RWPE1 (cell line): ENCODE data around the gene SET.

Experiments used
- CTCF ChIA-PET: fragments of 350-600 bp; sonication (Branson Sonifier 250); formaldehyde crosslinking; extraction: SDS; loops from one replicate; lab custom pipeline; 2021; lab: Yijun Ruan, JAX
- POLR2A ChIA-PET: fragments of 400-600 bp; formaldehyde crosslinking; extraction: SDS; loops from one replicate; lab custom pipeline; 2020; ENCODE audit warnings: antibody characterized with exemption; ENCODE audit not compliant: low non-redundant PET; lab: Yijun Ruan, JAX
- DNase-seq: peaks from one replicate; pipeline ENCODE4 v3.0.0; 2012; ENCODE audit warnings: low spot score
- H3K27ac ChIP-seq: fragments of 450-650 bp; 2 replicates; pipeline ENCODE4 v1.5.1; 2017
- CTCF ChIP-seq: fragments of 450-650 bp; conservative IDR thresholded peaks from 2 replicates; pipeline ENCODE4 v1.5.1; 2017; ENCODE audit warnings: low read depth, mild to moderate bottlenecking

The SET gene

GRCh38 chr9:128706671-128707381 lies 17.8 kb downstream of the SET start:
- POLR2A ChIA-PET, result interaction anchor here (1.1 kb wide), 1 partner anchor 17 kb away, joined by 4 read pairs; the partner anchor contains the start of gene ZDHHC12
- DNase-seq, result no peak
- peak overlapping the region; percentile 81 for H3K27ac ChIP-seq
- no peak for TF ChIP-seq CTCF
- CTCF ChIA-PET, result interaction anchor here (0.6 to 1.1 kb wide), 4 partner anchors 27 to 53 kb away, joined by 3 to 8 read pairs (median 4); no protein-coding TSS in a partner anchor

- peak overlapping the region; percentile 81 for H3K27ac ChIP-seq
- POLR2A ChIA-PET, result interaction anchor here (0.7 kb wide), 1 partner anchor 23 kb away, joined by 3 read pairs; no protein-coding TSS in a partner anchor
- TF ChIP-seq CTCF, result no peak
- CTCF ChIA-PET, result interaction anchor here (1.1 kb wide), 1 partner anchor 26 kb away, joined by 3 read pairs; no protein-coding TSS in a partner anchor
- no peak for DNase-seq
Measured at GRCh38 chr9:128707446-128707845, 18.4 kb downstream of the SET start.

- TF ChIP-seq CTCF, result no peak
- CTCF ChIA-PET, result interaction anchor here (0.6 kb wide), 1 partner anchor 9 kb away, joined by 3 read pairs; no protein-coding TSS in a partner anchor
- POLR2A ChIA-PET, result no interaction called here
- no peak for DNase-seq
- H3K27ac ChIP-seq, result no peak overlapping the region
Measured at GRCh38 chr9:128712451-128713410, 23.7 kb downstream of the SET start.

- no peak overlapping the region for H3K27ac ChIP-seq
- no peak for DNase-seq
- POLR2A ChIA-PET, result no interaction called here
- CTCF ChIA-PET, result interaction anchor here (0.6 to 1.0 kb wide), 3 partner anchors 10 to 39 kb away, joined by 3 read pairs; partner anchors contain the start of gene PKN3
- TF ChIP-seq CTCF, result no peak
Measured at GRCh38 chr9:128713411-128713780, 24.4 kb downstream of the SET start.

GRCh38 chr9:128713941-128714573 lies 25.0 kb downstream of the SET start:
- H3K27ac ChIP-seq, result no peak overlapping the region
- TF ChIP-seq CTCF, result no peak
- ChIA-PET POLR2A (no interaction called here), CTCF (interaction anchor here (0.5 to 1.0 kb wide), 5 partner anchors 10 to 1132 kb away, joined by 3 to 5 read pairs (median 3); partner anchors contain the start of gene PKN3)
- DNase-seq, result no peak
